Measurements from ENCODE around the gene PPHLN1.

PPHLN1 gene

GRCh38 chr12:42410340-42410739 is 84.4 kb downstream of the PPHLN1 start:
- H3K4me3 ChIP-seq (ENCODE audit: low read depth, low read length), result no peak overlapping the region
- in situ Hi-C loops (cut with HindIII; ENCODE audit: low sequenced_read_pairs), result no loop called here
- no peak for TF ChIP-seq CTCF (IDR thresholded peaks at IDR 0.05; ENCODE audit: low read depth, low read length)
- DNase-seq (ENCODE audit: low read depth, low spot score), result no peak

GRCh38 chr12:42420395-42420794 is 94.4 kb downstream of the PPHLN1 start:
- no peak overlapping the region for H3K4me3 ChIP-seq (ENCODE audit: low read depth, low read length)
- in situ Hi-C loops (cut with HindIII; ENCODE audit: low sequenced_read_pairs), result no loop called here
- DNase-seq (ENCODE audit: low read depth, low spot score), result no peak
- no peak for TF ChIP-seq CTCF (IDR thresholded peaks at IDR 0.05; ENCODE audit: low read depth, low read length)

- TF ChIP-seq CTCF (IDR thresholded peaks at IDR 0.05; ENCODE audit: low read depth, low read length), result no peak
- H3K4me3 ChIP-seq (ENCODE audit: low read depth, low read length), result no peak overlapping the region
- peak; percentile 80 for DNase-seq (ENCODE audit: low read depth, low spot score)
- in situ Hi-C loops (cut with HindIII; ENCODE audit: low sequenced_read_pairs), result no loop called here
These were observed 96.1 kb downstream of the PPHLN1 start for GRCh38 chr12:42421844-42422779.

- H3K4me3 ChIP-seq (ENCODE audit: low read depth, low read length), result no peak overlapping the region
- no peak for TF ChIP-seq CTCF (IDR thresholded peaks at IDR 0.05; ENCODE audit: low read depth, low read length)
- DNase-seq (ENCODE audit: low read depth, low spot score), result peak; percentile 22
- in situ Hi-C loops (cut with HindIII; ENCODE audit: low sequenced_read_pairs), result no loop called here
These were observed 96.8 kb downstream of the PPHLN1 start for GRCh38 chr12:42422785-42423184.

GRCh38 chr12:42426746-42427145 is 100.8 kb downstream of the PPHLN1 start:
- in situ Hi-C loops (cut with HindIII; ENCODE audit: low sequenced_read_pairs), result no loop called here
- no peak for TF ChIP-seq CTCF (IDR thresholded peaks at IDR 0.05; ENCODE audit: low read depth, low read length)
- DNase-seq (ENCODE audit: low read depth, low spot score), result peak; percentile 72
- H3K4me3 ChIP-seq (ENCODE audit: low read depth, low read length), result no peak overlapping the region

GRCh38 chr12:42428850-42429249 is 102.9 kb downstream of the PPHLN1 start:
- no peak for TF ChIP-seq CTCF (IDR thresholded peaks at IDR 0.05; ENCODE audit: low read depth, low read length)
- no peak overlapping the region for H3K4me3 ChIP-seq (ENCODE audit: low read depth, low read length)
- no peak for DNase-seq (ENCODE audit: low read depth, low spot score)
- in situ Hi-C loops (cut with HindIII; ENCODE audit: low sequenced_read_pairs), result no loop called here

Measured in astrocyte of the spinal cord (primary cell).